Ishikawa (cell line): ENCODE measurements around the gene GTF3C1.

Source experiments
- CEBPB ChIP-seq: IDR thresholded peaks from 2 replicates; pipeline ENCODE4 v1.6.1; 2012
- CREB1 ChIP-seq: IDR thresholded peaks from 2 replicates; pipeline ENCODE4 v1.6.1; 2012; ENCODE audit warnings: low read depth
- EGR1 ChIP-seq: IDR thresholded peaks from 2 replicates; pipeline ENCODE4 v1.6.1; 2012
- EP300 ChIP-seq: IDR thresholded peaks from 2 replicates; pipeline ENCODE4 v1.6.1; 2012; ENCODE audit warnings: borderline replicate concordance
- FOXM1 ChIP-seq: IDR thresholded peaks from 2 replicates; pipeline ENCODE4 v1.6.1; 2012; ENCODE audit warnings: low read depth, borderline replicate concordance
- MAX ChIP-seq: IDR thresholded peaks from 2 replicates; pipeline ENCODE4 v1.6.1; 2012
- NFIC ChIP-seq: IDR thresholded peaks from 2 replicates; pipeline ENCODE4 v1.6.1; 2012
- RAD21 ChIP-seq: IDR thresholded peaks from 2 replicates; pipeline ENCODE4 v1.6.1; 2012; ENCODE audit warnings: low read depth
- REST ChIP-seq: IDR thresholded peaks from 2 replicates; pipeline ENCODE4 v1.6.1; 2012; ENCODE audit warnings: low read depth, mild to moderate bottlenecking
- TAF1 ChIP-seq: IDR thresholded peaks from 2 replicates; pipeline ENCODE4 v1.6.1; 2012; ENCODE audit warnings: low read depth, mild to moderate bottlenecking
- TCF12 ChIP-seq: IDR thresholded peaks from 2 replicates; pipeline ENCODE4 v1.6.1; 2012; ENCODE audit warnings: low read depth
- TEAD4 ChIP-seq: IDR thresholded peaks from 2 replicates; pipeline ENCODE4 v1.6.1; 2012
- USF1 ChIP-seq: IDR thresholded peaks from 2 replicates; pipeline ENCODE4 v1.6.1; 2012
- YY1 ChIP-seq: IDR thresholded peaks from 2 replicates; pipeline ENCODE4 v1.6.1; 2012; ENCODE audit warnings: low read depth
- ZBTB7A ChIP-seq: IDR thresholded peaks from 2 replicates; pipeline ENCODE4 v1.6.1; 2012; ENCODE audit warnings: low read depth

The GTF3C1 gene

GRCh38 chr16:27449434-27450195 is 100.1 kb downstream of the GTF3C1 start:
- TF ChIP-seq EGR1, result no peak
- TF ChIP-seq NFIC, result no peak
- TF ChIP-seq CEBPB, result no peak
- no peak for TF ChIP-seq TCF12

- TF ChIP-seq MAX, result no peak
- no peak for TF ChIP-seq TEAD4
These were observed 100.9 kb downstream of the GTF3C1 start for GRCh38 chr16:27448532-27449433.

- TF ChIP-seq ZBTB7A (no peak), MAX (no peak), USF1 (no peak), YY1 (no peak), REST (no peak), CEBPB (no peak)
These were observed 102.4 kb downstream of the GTF3C1 start for GRCh38 chr16:27447301-27447700.

- TF ChIP-seq TCF12 (no peak), USF1 (no peak), MAX (no peak), TEAD4 (no peak), EGR1 (no peak), CEBPB (no peak), RAD21 (no peak), REST (no peak), NFIC (no peak), ZBTB7A (no peak), TAF1 (no peak), EP300 (no peak), FOXM1 (no peak), CREB1 (no peak), YY1 (no peak)
These were observed 103.0 kb downstream of the GTF3C1 start for GRCh38 chr16:27446721-27447120.

GRCh38 chr16:27445502-27446175 is 104.1 kb downstream of the GTF3C1 start:
- no peak for TF ChIP-seq TEAD4
- no peak for TF ChIP-seq CEBPB
- TF ChIP-seq YY1, result no peak
- TF ChIP-seq NFIC, result no peak

GRCh38 chr16:27444470-27444869 is 105.2 kb downstream of the GTF3C1 start:
- TF ChIP-seq TEAD4 (no peak), EP300 (no peak), MAX (no peak), REST (no peak), EGR1 (no peak), FOXM1 (no peak), CREB1 (no peak), TAF1 (no peak), NFIC (no peak), TCF12 (no peak), YY1 (no peak), CEBPB (no peak), USF1 (no peak), RAD21 (no peak), ZBTB7A (no peak)
